ENCODE measurements around the gene SORCS1. TPM values are rescaled to one million over a fixed set of nuclear protein-coding genes. Genes with fewer than 3 reads are reported as not detected.

The SORCS1 gene
- total and polyA plus RNA-seq, 2 of the 13 experiments (the other 11 are each of a cell fraction or from before 2014, with no cell fraction given), result not detected

DNA sequence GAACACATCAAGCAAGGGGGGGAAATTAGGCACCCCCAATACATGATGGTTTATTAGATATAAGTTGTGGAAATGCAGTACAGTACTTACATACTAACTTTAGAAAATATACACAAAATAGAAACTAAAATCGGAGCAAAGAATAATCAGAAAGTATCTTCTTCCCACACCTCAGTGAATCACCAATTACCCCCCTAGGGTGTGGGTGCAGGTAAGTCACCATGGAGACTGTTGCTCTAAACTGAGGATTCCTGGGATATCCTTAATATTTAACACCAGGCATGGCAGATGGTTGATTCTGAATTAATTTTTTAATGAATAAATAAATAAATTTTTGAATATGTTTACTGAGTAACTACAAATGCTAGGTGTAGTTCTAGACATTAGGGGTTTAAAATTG lies 424.4 kb downstream of the SORCS1 start (continued):
- no peak for TF ChIP-seq TBL1XR1 (IDR thresholded peaks at IDR 0.05; ENCODE audit: borderline replicate concordance, low read length, partially characterized antibody)

DNA sequence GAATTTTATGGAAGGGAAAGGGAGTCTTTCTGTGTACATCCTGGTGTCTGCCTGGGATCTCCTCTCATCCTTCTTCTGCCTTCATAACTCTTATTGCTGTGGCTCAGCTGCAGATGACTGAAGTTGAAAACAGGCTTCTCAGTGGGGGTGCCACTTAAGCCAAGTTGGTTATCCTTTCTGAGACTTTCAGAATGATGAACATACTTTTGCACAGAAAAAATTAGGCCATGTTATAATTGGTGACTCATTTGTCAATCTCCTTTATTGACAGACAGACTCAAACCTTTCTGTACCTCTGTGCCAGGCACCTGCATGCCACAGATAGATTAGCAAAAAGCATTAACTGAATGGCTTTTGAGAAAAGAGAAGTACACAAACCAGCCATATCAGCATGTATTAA lies 430.3 kb downstream of the SORCS1 start:
- TF ChIP-seq ZNF547 (CRISPR knock-in tag; IDR thresholded peaks at IDR 0.05) (no peak), ZNF446 (CRISPR knock-in tag; IDR thresholded peaks at IDR 0.05) (no peak), REXO4 (CRISPR knock-in tag; IDR thresholded peaks at IDR 0.05; ENCODE audit: borderline replicate concordance) (no peak), MTA3 (CRISPR knock-in tag; IDR thresholded peaks at IDR 0.05) (no peak), ZNF234 (CRISPR knock-in tag; conservative IDR thresholded peaks at IDR 0.05) (no peak), MAFG (CRISPR knock-in tag; IDR thresholded peaks at IDR 0.05) (no peak), ZNF558 (CRISPR knock-in tag; IDR thresholded peaks at IDR 0.05; ENCODE audit: borderline replicate concordance) (no peak), CBFB (CRISPR knock-in tag; IDR thresholded peaks at IDR 0.05) (no peak)
- TF ChIP-seq, protein P1, sequence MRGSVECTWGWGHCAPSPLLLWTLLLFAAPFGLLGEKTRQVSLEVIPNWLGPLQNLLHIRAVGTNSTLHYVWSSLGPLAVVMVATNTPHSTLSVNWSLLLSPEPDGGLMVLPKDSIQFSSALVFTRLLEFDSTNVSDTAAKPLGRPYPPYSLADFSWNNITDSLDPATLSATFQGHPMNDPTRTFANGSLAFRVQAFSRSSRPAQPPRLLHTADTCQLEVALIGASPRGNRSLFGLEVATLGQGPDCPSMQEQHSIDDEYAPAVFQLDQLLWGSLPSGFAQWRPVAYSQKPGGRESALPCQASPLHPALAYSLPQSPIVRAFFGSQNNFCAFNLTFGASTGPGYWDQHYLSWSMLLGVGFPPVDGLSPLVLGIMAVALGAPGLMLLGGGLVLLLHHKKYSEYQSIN (CRISPR knock-in tag; IDR thresholded peaks at IDR 0.05; ENCODE audit: borderline replicate concordance), result no peak
- no peak overlapping the region for H3K27ac ChIP-seq (ENCODE audit: extremely low read length, insufficient read depth, low read length)
- H3K9me3 ChIP-seq (ENCODE audit: low read length), result no peaks in the 10 kb centered on the region
- H3K79me2 ChIP-seq (ENCODE audit: insufficient read depth, low read length), result no peaks in the 10 kb centered on the region
- intact Hi-C loops (cut with micrococcal nuclease; ENCODE audit: unreplicated experiment) (no loop called here), in situ Hi-C loops (cut with HindIII; ENCODE audit: extremely low pct_ligation_motif_present, low pct_unique_long_range_greater_than_20kb) (no loop called here)
- BruUV-seq (replicated peaks), result no TSS peak
- ATAC-seq (no peak), FAIRE-seq (no peak), DNase-seq (ENCODE audit: low spot score) (no peak)
- no peaks in the 10 kb centered on the region for H3K4me1 ChIP-seq (ENCODE audit: insufficient read depth, low read length)
- no peak overlapping the region for H3K4me3 ChIP-seq (replicated peaks in 1 of 3; ENCODE audit: insufficient read depth in 1 of 3, low read depth in 2 of 3, low read length in 3 of 3)
- ChIA-PET POLR2A (no interaction called here), CTCF (ENCODE audit: low intra/inter-chr PET ratio, low total read pairs) (no interaction called here)
- H3K27me3 ChIP-seq (ENCODE audit: control insufficient read depth in 1 of 2, insufficient read depth in 2 of 2, low read length in 2 of 2), result no peaks in the 10 kb centered on the region
- no peaks in the 10 kb centered on the region for H4K20me1 ChIP-seq (ENCODE audit: insufficient read depth, low read length)
- H3K4me2 ChIP-seq (ENCODE audit: low read depth, low read length), result no peak overlapping the region
- H3K36me3 ChIP-seq (replicated peaks in 1 of 2; ENCODE audit: control insufficient read depth in 1 of 2, insufficient read depth in 2 of 2, low read length in 2 of 2), result no peaks in the 10 kb centered on the region
- H3K9ac ChIP-seq (ENCODE audit: insufficient read depth, low read depth, low read length), result no peak overlapping the region
- H2AFZ ChIP-seq (ENCODE audit: low read length), result no peak overlapping the region

Measured in HepG2 (cell line).